Activated CD8-positive, alpha-beta memory T cell treated with anti-CD3 and anti-CD28 coated beads, Interleukin-2, amount 50 U/mL, for 48 hours (primary cell): Measurements from ENCODE around the gene PARK7.

Source experiments
- DNase-seq: peaks from one replicate; pipeline ENCODE4 v3.0.0-alpha.2; 2020

Gene PARK7

GRCh38 chr1:7985851-7986612, 24.5 kb downstream of the PARK7 start:
- no peak for DNase-seq

GRCh38 chr1:7987528-7987927, 26.0 kb downstream of the PARK7 start:
- DNase-seq, result no peak

- DNase-seq, result no peak
These were observed 27.1 kb downstream of the PARK7 start for GRCh38 chr1:7988576-7988975.

- DNase-seq, result no peak
These were observed 28.4 kb downstream of the PARK7 start for GRCh38 chr1:7989762-7990428.

GRCh38 chr1:7991504-7992440, 30.3 kb downstream of the PARK7 start:
- no peak for DNase-seq

GRCh38 chr1:7992885-7993284, 31.4 kb downstream of the PARK7 start:
- DNase-seq, result no peak

GRCh38 chr1:7993593-7994479, 32.3 kb downstream of the PARK7 start:
- DNase-seq, result no peak

GRCh38 chr1:7994827-7995226, 33.3 kb downstream of the PARK7 start:
- DNase-seq, result no peak

- DNase-seq, result no peak
These were observed 33.9 kb downstream of the PARK7 start for GRCh38 chr1:7995437-7995836.

- DNase-seq, result no peak
These were observed 40.9 kb downstream of the PARK7 start for GRCh38 chr1:8002329-8002910.

GRCh38 chr1:8002921-8003320, 41.4 kb downstream of the PARK7 start:
- DNase-seq, result no peak

- no peak for DNase-seq
These were observed 42.1 kb downstream of the PARK7 start for GRCh38 chr1:8003438-8004112.

- DNase-seq, result no peak
These were observed 42.7 kb downstream of the PARK7 start for GRCh38 chr1:8004113-8004802.

GRCh38 chr1:8004803-8005573, 43.5 kb downstream of the PARK7 start:
- DNase-seq, result no peak

- DNase-seq, result no peak
These were observed 44.8 kb downstream of the PARK7 start for GRCh38 chr1:8006037-8006963.

GRCh38 chr1:8009043-8010002, 47.8 kb downstream of the PARK7 start:
- no peak for DNase-seq

- no peak for DNase-seq
These were observed 48.7 kb downstream of the PARK7 start for GRCh38 chr1:8010080-8010664.
